ENCODE data around the gene ZDHHC12.

- TF ChIP-seq ZNF565 (CRISPR knock-in tag; conservative IDR thresholded peaks at IDR 0.05; ENCODE audit: low read depth) (no peak), GLIS3 (CRISPR knock-in tag; IDR thresholded peaks at IDR 0.05) (no peak), CSRNP3 (CRISPR knock-in tag; IDR thresholded peaks at IDR 0.05) (no peak)
Observed at GRCh38 chr9:128688501-128689292, 35.2 kb downstream of the ZDHHC12 start, which contains the start of gene SET.

Data from SK-N-SH treated with all-trans-retinoic acid at 6 μM for 48 hours (cell line).